NCI-H2081 (cell line): ENCODE data around the gene JCHAIN.
"Not testable (repeated sequence)": the region's sequence is repeated elsewhere in the genome, so short reads cannot be mapped to it uniquely, and the experiment has no call there.

Source experiments
- DNase-seq, 2 experiments: peaks; one replicate each; lab custom pipeline; 2025; lab: John Stamatoyannopoulos, UW

Gene JCHAIN

DNA sequence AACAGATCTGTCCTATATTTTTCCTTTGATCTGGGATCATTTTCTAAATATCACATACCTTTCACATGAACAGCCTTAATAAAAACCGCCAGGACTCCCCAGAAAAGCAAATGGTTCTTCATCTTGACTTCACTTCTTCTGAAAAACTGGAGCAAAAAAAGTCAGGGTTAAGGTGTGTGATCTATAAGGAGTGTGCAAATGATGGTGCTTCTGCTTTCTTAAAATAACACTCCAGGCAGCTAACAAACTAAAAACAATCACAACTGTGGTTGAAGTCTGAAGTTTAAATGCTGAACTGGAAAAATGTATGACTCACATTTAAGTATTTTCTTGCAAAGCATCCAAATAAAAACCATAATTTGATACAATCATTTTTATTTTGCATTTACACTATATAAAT, at the start of gene JCHAIN:
JCHAIN (minus strand) TSS at position 140 of the 400 bp plus-strand sequence; CDS start at position 122, 18 bp downstream.
- no peak for DNase-seq

DNA sequence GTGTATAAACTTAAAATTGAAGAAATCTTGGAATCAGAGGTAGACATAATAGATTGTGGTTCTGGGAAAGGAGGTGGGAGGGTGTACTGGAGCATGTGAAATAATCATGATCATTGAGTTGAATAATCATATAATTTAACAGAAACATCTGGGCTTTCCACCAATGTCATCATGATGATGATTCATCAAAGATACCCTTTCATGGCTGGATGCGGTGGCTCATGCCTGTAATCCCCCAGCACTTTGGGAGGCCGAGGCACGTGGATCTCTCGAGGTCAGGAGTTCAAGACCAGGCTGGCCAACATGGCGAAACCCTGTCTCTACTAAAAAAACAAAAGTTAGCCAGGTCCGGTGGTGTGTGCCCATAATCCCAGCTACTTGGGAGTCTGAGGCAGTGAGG, 48.8 kb upstream of the JCHAIN start:
- no peak for DNase-seq

DNA sequence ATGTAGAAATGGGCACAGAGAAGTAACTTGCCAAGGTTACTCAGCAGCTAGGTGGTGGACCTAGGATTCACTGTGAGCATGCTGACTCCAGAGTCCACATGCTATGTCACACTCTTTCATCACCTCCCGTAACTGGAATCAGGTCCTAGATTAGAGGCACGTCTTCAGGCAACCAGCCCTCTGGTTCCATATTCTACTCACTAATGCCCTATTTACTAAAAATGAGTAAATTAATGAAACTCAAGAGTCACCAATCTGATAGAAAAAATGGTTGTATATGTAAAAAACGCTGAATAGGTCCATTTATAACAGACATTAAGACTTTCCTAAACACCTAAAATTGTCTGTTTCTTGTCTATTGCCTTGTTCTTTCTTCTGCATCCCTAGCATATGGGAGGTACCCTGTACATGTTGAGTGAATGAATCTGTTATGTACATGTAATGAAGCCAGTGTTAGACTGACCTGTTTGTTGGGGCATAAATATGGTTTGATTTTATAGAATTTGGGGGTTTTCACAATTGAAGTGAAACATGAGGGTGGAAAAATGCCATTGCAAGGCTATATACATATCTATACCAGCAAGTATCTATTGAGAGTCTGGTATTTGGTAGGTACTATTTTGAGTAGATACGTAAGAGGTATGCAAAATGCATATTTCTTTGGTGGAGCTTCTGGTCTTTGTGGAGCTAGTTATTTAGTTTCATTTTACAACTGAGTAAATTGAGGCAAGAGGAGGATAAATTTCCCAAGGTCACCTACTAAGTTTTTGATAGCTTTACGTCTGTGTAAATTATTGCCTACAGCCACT, 48.0 kb upstream of the JCHAIN start:
- DNase-seq: no peak

DNA sequence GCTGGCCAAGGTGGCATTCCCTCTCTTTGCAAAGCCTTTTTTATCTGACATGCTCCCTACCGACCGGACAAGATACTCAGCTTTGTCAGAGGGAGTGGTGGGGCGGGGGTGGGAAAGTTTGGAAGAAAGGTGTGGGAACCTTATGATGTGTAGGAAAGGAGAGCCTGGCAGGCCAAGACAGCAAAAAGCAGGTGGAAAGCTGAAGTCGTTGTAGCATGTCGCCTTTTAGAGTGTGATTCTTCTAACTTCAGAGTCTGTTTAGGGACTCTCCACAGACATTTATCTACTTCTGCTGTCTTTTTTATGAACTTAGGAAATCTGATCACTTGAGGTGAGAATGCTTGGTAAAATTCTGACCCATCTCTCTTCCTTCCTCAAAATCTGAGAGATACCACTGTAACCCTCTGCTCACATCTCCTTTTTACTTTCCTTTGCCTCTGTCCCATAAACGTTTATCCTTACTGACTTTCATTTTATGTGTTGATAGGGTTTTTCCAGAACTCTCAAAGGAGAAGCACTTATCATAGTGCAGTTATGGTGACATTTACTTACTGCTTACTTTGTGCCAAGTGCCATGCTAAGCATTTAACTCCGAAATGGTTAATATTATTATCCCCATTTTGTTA, 47.3 kb upstream of the JCHAIN start:
- no peak for DNase-seq

DNA sequence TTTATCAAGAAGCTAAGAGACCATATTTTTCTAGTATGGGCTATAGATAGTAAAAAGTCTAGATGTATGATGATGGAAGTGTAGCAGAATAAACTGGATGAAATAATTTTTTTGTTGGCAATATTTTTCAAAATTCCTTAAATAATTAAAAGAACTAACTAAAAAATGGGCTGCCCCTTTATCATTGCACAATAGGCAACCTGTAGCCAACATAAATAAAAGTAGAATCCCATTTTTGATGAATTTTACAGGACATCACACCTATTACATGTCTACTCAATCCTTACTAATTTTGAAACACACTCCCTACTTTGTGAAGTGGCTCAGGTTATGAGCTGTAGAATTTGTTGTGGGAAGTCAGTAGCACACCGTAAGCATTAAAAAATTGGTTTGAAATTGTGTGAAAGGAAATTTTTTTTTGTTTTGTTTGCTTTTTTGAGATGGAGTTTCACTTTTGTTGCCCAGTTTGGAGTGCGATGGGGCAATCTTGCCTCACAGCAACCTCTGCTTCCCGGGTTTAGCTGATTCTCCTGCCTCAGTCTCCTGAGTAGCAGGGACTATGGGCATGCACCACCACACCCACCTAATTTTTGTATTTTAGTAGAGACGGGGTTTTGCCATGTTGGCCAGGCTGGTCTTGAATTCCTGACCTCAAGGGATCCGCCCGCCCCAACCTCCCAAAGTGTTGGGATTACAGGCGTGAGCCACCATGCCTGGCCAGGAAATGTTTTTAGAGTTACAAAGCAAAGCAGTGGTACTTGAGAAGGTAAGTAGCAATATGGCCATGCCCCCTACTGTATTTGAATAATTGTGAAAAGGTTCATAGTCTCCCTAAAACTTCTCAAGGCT, 46.5 kb upstream of the JCHAIN start:
- no peak for DNase-seq

DNA sequence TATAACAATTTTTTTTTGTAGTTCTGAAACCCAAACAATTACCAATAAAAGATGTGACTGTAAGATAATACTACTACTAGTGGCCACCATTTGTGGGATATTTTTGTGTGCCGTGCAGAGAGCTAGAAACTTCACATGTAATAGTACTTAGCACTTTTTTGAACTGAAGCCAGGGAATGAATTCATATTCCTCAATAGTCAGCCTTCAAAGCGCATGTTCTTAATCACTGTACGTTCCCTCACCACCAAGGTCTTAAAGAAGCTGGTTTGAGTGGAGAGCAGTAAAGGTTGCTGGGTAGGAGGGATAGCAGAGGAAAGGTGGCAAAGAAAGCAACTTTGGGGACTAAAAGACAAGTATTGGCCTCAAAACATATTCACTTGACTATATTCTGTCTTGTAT, 45.8 kb upstream of the JCHAIN start:
- DNase-seq: no peak

DNA sequence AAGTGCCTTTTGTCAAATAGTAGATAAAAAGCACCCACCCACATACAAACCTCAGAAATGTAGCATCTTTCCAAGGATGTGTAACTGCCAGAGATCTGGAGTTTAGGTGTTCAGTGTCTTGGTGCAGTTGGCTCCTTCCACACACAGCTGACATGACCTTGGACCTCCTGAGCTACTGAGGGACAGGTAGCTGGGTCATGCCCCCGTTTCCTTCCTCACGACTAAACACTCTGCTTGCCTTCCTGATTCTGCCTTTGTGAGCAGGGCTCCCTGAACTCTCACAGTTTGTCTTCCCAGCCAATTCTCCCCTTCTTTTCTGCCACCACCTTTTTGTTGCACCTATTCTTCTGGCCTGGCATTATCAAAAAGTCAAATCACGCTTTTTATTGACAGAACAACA, 45.3 kb upstream of the JCHAIN start:
- no peak for DNase-seq

DNA sequence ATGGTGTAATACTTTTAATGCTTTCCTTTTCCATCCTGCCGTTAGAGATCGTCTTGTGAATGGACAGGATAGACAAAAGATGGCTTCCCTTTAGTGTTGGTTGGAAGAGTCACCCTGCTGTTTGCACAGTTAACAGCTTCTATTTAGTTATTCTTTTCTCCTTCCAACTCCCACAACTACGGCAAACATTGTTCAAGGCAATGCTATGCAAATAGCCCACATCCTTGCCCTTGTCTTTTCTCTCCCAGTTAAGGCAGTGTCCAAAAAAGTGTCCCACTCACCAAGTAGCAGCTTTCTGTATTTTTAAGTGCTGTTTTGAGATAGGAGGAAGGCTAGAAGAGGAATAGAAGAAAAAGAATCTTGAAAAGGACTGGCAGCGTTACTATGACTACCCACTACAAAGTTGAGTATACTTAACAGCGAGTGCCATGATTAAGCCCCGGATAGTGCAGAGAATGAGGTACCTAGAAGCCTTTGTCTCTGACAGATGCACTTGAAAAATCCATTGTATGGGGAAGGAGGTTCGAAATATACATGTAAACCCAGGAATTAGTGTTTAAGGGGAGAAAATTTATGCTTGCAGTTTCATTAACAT, 43.4 kb upstream of the JCHAIN start:
- no peak for DNase-seq

DNA sequence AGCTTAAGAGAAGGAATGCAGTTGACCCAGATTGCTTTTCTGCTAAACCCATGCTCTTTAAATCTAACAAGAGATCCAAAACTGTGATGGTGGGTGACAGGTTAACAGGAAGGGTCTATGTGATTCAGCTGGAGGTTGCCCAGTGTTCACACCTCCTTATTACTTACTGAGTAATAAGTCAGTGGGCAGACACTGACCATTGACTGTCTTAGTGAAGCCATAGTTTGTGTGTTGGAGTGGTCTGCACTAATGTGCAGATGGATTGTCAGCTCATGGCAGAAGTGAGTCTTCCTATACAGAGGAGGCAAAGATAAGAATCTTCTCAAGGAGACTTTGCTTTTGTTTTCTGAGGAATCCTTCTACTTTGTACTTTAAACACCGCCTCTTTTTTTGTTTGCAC, 40.2 kb upstream of the JCHAIN start:
- no peak for DNase-seq

DNA sequence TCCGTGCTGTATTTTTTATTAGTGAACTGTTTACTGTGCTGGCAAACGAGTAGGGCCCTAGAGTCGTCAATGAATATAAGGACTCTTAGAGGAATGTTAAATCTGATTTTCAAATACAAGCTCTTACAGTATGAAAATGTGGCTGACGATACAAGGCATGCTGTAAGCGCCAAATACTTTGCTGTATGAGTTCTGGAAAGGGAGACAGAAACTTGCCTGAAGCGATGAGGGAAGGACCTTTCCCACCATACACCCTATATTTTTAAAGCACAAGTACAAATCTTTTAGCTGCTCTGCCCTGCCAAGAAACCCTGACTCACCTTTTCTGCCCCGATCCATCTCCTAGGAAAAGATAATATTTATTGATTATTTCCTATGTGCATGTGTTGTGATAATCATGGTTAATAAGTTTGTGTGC, 39.7 kb upstream of the JCHAIN start:
- no peak for DNase-seq

DNA sequence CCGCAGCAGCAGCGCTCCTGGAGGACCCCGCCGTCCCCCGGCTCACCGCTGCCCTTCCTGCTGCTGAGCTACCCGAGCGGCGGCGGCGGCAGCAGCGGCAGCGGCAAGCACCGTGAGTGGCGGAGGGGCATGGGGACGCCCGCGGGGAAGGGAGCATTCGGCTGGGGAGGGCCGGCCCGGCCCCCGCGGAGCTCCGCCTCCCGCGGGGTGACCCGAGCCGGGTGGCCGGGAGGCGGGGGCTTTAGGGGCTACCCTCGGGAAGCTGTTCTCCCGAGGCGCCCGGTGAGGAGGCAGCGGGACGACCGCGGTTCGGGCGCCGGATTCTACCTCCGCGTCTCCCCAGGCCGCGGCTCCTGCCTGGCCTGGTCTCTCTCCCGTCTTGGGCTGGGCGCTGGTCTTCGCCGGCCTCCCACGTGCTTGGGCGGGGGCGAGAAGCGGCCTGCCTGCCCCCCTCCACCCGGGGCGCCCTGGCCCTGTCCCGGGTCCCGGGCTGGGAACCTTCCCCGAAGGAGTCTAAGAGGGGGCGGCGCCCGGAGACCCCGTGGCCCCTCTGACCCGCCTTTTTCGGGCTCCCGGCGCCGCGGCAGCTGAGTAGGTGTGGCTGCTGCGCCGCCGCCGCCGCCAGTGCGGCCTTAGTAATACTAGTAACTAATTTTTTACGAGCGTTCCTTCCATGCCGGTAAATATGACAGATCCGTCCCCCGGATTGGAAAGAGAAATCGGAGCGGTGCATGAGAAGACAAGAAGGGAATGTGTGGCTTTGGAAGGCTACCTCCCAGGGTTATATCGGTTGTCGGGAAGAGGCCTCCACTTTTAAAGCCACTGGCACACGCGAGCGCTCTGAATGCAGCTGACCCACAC, 39.1 kb upstream of the JCHAIN start:
- DNase-seq: peak in 1 of 2 experiments; percentile 44

DNA sequence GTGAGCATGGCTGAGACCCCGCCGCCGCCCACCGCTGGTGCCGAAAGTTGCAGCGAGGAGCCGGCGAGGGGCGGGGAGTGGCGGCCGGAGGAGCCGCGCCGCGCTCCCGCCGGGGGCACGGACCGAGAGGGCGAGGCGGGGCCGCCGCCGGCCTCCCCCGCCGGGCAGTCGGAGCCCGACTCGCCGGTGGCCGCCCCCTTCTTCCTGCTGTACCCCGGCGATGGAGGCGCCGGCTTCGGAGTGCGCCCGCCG, 38.5 kb upstream of the JCHAIN start:
- DNase-seq: no peak

DNA sequence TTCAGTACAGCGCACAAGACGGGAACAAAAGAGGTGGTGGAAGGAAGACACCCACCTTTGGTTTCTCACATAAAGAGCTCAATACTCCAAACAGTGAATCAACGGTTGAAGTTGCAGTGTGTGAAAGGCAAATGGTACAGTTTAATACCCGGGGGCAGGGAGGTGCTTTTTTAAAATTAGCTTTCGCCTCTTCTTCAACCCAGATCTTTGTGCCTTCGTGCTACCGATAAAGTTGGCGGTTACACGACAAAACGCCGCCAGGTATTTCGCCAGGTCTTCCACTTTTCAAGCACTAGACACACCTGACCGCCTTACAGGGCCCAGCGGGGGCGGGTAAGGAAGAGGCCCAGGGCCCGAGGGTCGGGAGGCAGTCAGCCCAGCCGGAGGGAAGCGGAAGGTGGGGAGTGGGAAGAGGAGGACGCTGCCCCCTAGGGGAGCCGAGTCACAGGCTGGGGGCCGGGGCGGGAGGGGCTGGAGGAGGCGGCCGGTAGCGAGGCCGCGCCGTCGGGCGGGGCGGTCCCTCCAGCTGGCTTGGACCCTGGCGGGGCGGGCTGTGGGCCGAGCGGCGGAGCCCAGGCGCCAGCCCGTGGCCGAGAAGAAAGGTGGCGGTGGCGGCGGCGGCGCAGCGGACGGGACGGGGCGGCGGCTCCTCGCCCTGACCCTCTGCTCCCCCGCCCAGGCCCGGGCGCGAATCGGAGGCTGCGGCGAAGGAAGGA, 38.1 kb upstream of the JCHAIN start:
- peak; percentile 67 to 70 for DNase-seq

DNA sequence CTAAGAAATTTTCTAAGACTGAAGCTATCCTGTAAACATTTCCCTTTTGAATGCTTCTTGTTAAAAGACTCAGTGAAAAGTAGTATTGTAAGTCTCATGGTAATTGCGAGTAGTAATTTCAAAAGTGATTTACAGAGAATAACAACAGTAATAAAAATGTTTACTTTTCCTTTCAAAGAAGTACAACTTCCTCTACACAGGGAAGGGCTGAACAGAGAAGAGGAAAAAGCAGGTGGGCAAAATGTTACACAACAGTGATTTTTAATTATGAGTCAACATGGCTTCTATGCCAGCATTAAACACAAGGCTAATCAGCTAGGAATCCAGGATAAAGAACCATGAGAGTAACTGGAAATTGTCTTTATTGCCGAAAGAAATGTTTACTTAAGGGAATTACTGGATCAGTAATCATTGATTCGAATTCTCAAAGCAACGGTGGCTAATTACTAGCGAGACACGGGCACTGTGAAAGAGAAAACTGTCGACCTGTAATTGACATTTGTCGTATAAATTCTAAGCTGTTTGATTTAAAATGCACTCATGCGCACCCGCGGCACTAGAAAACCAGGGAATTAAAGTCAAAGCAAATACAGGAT, 37.4 kb upstream of the JCHAIN start:
- DNase-seq: peak; percentile 55 to 81

DNA sequence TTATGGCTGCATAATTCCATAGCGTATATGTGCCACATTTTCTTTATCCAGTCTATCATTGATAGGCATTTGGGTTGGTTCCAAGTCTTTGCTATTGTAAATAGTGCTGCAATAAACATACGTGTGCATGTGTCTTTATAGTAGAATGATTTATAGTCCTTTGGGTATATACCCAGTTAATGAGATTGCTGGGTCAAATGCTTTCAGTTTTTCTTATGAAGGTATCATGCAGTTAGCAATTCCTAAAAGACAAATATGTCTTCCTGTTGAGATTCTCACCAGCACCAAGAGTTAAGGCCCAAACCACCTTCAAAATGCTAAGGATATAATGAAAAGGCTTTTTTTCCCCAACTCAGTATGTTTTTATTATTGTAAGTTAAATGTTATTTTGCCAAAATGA, 36.3 kb upstream of the JCHAIN start:
- not testable (repeated sequence) for DNase-seq

DNA sequence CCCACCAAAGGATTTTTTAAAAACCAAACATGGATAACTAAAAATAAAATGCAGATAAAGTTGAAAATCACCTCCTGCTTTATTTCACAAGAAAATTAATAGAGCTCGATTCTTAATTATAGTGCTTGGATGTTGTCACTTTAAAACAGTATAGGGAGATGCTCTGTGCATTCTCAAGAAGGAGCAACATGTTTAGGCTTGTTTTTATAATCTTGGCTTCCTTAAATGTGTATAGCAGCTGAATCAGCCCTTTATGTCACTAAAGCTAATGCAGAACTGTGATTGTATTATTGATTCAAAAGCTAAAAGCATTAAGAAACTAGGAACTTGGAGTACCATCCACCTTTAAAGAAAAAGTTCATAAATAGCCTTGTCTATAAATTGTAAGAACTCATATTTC, 35.0 kb upstream of the JCHAIN start:
- DNase-seq: no peak

DNA sequence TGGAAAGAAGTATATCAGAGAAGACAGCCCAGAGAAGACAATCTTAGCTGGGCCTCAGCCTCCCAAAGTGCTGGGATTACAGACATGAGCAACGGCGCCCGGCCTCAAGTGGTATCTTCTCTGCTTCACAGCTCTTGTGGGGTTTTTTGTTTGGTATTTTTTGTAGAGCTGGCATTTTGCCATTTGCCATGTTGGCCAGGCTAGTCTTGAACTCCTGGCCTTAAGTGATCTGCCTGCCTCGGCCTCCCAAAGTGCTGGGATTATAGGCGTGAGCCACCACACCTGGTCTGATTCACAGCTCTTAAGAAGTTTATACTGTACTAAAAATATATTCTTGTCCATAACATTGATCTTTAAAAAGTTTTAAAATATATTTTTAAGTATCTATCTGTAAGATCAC, 34.4 kb upstream of the JCHAIN start:
- no peak for DNase-seq

DNA sequence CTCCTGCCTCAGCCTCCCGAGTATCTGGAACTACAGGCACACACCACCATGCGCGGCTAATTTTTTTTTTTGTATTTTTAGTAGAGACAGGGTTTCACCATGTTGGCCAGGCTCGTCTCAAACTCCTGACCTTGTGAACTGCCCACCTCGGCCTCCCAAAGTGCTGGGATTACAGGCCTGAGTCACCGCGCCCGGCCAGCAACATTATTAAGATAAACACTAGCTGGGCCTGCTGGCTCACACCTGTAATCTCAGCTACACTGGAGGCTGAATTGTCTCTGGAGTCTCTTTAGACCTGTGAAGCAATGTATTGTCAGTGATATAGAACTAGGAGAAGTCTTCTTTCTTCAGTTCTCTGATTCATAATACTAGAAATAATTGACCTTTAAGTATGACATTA, 32.1 kb upstream of the JCHAIN start:
- DNase-seq: not testable (repeated sequence)

DNA sequence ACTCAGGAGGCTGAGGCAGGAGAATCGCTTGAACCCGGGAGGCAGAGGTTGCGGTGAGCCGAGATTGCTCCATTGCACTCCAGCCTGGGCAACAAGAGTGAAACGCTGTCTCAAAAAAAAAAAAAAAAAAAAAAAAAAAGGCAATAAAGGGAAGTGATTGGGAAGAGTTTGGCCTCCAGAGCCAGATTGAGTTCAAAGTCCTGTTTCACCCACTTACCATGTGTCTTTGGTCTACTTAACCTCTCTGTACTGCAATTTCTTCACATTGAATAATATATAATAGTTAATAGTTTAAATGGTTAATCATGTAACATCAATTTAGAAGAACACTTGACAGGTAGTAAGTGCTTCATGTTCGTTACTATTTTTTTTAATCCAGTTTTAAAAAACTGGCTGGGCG, 28.3 kb upstream of the JCHAIN start:
- DNase-seq: not testable (repeated sequence)

DNA sequence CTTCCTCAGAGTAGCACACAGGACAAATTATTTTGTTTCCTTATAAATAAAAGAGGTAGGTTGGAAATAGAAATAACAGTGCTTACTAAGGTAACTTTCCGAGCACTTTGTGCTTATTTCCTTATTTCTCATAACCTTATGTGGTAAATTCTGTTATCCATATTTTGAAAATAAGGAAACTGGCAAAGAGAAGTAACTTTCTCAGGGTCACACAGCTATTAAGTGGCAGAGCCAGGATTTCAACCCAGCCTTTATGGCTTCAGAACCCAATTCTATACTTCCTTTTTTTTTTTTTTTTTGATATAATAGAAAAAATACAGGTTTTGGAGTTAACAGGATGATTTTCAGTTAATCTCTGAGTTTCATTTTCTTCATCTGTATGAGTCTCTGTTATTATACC, 25.4 kb upstream of the JCHAIN start:
- no peak for DNase-seq

DNA sequence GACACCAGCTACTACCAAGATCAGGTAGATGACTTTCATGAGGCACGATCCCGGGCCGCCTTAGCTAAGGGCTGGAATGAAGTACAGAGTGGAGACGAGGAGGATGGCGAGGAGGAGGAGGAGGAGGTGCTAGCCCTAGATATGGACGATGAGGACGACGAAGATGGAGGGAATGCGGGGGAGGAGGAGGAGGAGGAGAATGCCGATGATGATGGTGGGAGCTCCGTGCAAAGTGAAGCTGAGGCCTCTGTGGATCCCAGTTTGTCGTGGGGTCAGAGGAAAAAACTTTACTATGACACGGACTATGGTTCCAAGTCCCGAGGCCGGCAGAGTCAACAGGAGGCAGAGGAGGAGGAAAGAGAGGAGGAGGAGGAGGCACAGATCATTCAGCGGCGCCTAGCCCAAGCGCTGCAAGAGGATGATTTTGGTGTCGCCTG, 22.5 kb upstream of the JCHAIN start:
- no peak for DNase-seq
